ENCODE measurements around the gene RBM24. TPM values are rescaled to one million over a fixed set of nuclear protein-coding genes. Genes with fewer than 3 reads are reported as not detected.
"Not testable (repeated sequence)": the region's sequence is repeated elsewhere in the genome, so short reads cannot be mapped to it uniquely, and the experiment has no call there.

Gene RBM24
- total RNA-seq, 1 experiment from 2014 or later = 0.33 TPM

DNA sequence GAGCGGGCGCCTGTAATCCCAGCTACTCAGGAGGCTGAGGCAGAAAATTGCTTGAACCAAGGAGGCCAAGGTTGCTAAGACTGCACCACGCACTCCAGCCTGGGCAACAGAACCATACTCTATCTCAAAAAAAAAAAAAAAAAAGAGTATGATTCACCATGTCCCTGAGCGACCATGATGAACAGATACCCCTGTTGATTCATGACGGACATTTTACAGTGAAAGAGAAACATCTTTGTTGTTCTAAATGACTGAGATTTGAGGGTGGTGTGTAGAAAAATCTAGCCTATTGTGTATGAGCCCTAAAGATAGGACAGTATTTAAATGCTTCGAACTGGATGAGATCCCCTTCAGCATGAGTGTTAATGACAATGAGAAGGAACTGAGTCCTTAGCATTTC, 32.8 kb downstream of the RBM24 start:
- H3K36me3 ChIP-seq = no peaks in the 10 kb centered on the region
- H3K27me3 ChIP-seq = no peaks in the 10 kb centered on the region
- DNase-seq = no peak
- no peak overlapping the region for H3K4me3 ChIP-seq
- H3K9me3 ChIP-seq = no peaks in the 10 kb centered on the region

DNA sequence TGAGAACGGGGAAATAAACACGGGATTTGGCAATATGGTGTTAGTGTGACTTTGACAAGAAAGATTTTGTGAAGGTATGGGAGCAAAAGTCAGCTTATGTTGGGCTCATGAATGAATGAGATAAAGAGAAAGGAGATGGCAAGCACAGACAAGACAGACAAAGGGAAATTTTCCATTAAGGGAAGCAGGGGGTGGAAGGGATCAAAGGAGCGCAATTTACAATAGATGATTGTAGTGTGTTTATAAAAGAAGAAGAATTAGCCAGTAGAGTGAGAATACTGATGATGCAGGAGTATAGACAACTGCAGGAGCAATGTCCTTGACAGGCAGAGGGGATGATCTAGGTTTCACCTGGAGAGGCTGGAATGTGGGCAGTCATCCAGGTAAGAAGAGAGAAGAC, 34.1 kb downstream of the RBM24 start:
- Histone ChIP-seq H3K36me3 (no peaks in the 10 kb centered on the region), H3K4me3 (no peak overlapping the region), H3K27me3 (no peaks in the 10 kb centered on the region), H3K9me3 (no peaks in the 10 kb centered on the region)
- no peak for DNase-seq

DNA sequence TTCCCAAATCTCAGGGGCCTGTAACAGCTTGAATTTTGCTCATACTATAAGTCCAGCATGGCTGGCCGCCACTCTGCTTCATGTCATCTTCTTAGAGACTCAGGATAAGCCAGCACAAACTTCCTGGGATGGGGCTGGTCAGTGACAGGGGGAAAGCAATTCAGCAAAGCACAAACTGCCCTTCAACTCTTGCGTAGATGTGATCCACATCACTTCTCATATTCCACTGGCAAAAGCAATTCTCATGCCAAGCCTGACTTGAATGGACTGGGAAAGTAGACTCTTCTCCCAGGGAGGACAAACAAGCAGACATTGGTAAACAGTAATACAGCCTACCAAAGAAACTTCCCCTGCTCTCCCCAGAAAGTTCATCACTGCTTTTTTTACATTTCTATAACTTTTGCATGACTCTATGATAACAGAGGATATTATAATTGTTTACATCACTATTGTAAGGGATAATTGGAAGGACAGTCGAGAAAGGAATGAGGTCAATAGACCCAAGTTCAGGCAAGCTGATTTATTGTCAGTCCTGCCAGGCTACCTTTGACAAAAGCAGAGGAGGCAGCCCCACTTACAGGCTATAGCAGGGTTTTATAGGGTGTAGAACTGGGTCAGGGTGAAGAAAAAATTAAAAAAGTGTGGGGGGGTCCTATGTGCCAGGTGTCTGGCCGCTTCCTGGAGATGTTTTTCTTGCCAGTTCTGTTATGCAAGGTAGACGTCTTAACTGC, 37.4 kb downstream of the RBM24 start:
- DNase-seq = no peak
- Histone ChIP-seq H3K4me3 (no peak overlapping the region), H3K9me3 (no peaks in the 10 kb centered on the region), H3K36me3 (no peaks in the 10 kb centered on the region), H3K27me3 (no peaks in the 10 kb centered on the region)

DNA sequence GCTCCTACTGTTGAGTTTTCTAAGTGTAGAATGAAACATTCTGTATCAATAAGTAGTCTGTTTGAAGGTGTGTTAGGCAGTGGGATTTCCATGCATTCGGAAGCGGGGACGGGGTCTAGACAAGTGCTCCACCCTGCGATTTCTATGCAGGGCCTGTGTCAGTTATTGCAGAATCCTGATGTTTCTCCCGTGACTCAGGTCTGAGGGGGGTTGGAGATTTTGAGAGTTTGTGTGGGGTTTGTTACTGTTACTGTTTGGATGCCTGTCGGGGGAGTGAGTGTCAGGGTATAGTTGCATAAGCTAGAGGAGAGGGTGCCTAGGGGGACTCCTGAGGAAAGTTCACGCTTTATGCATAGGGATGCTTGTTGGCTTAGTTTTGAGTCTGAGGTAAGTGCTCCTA, 39.1 kb downstream of the RBM24 start:
- H3K27me3 ChIP-seq, H3K4me3 ChIP-seq, DNase-seq, H3K9me3 ChIP-seq, H3K36me3 ChIP-seq: not testable (repeated sequence)

DNA sequence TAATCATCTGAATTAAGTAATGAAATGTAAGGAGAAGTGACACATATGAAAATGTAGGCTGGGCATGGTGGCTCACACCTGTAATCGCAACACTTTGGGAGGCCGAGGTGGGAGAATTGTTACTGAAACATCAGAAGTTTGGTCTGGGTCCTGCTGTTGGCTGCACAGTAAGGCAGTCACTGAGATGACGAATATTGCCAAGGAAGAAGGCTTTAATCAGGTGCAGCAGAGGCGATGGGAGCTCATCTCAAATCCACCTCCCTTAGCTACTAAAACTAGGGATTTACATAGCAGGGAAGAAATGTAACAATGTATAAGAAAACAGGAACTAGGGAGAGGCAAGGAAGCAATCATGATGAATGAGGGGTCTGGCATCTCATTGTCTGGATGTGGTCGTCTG, 50.1 kb downstream of the RBM24 start:
- Histone ChIP-seq H3K27me3 (no peaks in the 10 kb centered on the region), H3K4me3 (no peak overlapping the region), H3K9me3 (peaks cover 3% of the 10 kb centered on the region; the same call in 1 of the 2 replicates), H3K36me3 (no peaks in the 10 kb centered on the region)
- no peak for DNase-seq

DNA sequence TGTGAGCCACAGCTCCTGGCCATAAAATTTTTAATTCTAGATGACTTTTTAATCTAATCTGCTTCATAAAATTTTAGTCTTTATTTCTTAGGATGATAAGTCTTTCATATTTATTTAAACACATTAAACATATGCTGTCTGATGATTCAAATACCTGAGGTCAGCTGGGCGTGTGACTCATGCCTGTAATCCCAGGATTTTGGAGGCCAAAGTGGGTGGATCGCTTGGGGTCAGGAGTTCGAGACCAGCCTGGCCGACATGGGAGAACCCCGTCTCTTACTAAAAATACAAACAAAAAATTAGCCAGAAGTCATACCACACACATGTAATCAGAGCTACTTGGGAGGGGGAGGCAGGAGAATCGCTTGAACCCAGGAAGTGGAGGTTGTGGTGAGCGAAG, 53.1 kb downstream of the RBM24 start:
- peak; percentile 67 for DNase-seq

DNA sequence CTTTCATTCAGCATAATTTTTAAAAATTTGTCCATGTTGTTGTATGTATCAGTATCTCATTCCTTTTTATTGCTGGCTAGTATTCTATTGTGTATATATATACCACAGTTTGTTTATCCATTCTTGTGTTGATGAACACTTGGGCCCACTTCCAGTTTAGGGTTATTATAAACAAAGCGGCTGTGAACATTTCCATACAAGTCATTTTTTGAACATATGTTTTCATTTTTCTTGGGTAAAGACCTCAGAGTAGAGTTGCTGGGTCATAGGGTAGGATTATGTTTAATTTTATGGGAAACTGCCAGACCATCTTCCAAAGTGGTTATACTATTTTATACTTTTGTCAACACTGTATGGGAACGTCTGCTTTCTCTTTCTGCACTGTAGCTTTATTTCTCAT, 55.3 kb downstream of the RBM24 start:
- no peak overlapping the region for H3K4me3 ChIP-seq
- H3K9me3 ChIP-seq = no peaks in the 10 kb centered on the region
- DNase-seq = peak; percentile 36
- no peaks in the 10 kb centered on the region for H3K27me3 ChIP-seq
- no peaks in the 10 kb centered on the region for H3K36me3 ChIP-seq

More for the DNA sequence above, 53.1 kb downstream of the RBM24 start:
- Histone ChIP-seq H3K9me3 (peaks cover 3% of the 10 kb centered on the region; the same call in 1 of the 2 replicates), H3K4me3 (no peak overlapping the region), H3K36me3 (no peaks in the 10 kb centered on the region), H3K27me3 (no peaks in the 10 kb centered on the region)

DNA sequence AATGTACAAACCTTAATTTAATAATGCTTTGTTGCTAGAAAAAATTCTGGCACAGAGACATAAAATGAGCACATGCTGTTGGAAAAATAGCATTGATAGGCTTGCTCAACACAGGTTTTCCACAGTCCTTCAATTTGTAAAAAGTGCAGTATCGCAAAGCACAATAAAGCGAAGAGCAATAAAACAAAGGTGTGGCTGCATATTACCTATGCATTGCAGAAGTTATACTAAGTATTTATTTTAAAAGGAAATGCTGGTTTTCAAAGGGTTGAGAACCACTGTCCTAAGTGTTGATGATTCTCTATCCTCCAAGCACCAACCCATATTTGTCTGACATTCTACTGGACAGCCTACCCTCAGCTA, 58.1 kb downstream of the RBM24 start:
- no peaks in the 10 kb centered on the region for H3K9me3 ChIP-seq
- H3K27me3 ChIP-seq = no peaks in the 10 kb centered on the region
- no peak overlapping the region for H3K4me3 ChIP-seq
- no peaks in the 10 kb centered on the region for H3K36me3 ChIP-seq
- DNase-seq = no peak

DNA sequence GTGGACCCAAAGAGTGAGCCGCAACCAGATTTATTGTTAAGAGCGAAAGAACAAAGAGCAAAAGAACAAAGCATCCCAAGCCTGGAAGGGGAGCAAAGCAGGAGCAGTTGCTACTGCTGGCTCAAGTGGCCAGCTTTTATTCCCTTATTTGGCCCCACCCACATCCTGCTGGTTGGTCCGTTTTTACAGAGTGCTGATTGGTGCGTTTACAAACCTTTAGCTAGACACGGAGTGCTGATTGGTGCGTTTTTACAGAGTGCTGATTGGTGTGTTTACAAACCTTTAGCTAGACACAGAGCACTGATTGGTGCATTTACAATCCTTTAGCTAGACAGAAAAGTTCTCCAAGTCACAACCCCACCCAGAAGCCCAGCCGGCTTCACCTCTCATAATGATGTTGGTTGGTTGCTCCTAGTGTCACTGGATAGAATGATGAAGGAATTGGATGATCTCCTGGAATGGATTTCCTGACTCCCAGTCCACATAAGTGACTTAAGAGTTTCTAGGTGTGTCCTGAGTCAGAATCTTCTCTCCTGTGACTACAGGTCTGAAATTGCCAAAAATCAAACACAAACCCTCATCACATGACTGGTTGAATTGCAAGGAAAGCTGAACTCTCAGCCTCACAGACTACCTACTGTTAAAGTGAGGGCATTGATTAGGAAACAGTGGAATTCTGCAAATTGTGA, 60.1 kb downstream of the RBM24 start:
- DNase-seq = no peak
- Histone ChIP-seq H3K9me3 (no peaks in the 10 kb centered on the region), H3K27me3 (no peaks in the 10 kb centered on the region), H3K36me3 (no peaks in the 10 kb centered on the region), H3K4me3 (no peak overlapping the region)

DNA sequence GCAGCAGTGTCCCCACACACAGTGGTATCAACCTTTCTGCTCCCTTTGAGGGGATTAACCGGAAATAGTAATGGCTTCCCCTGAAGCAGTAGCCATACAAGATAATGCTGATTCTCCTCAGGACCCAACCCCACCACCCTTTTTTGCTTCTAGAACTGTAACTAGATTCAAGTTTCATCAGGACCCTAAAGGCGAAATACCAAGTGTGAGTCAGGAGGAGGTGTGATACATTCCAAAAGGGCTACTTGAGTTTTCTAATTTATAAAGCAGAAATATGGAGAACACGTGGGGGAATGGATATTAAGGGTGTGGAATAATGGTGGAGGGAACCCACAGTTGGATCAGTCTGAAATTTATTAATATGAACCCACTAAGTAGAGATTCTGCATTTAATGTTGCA, 60.7 kb downstream of the RBM24 start:
- no peak overlapping the region for H3K4me3 ChIP-seq

DNA sequence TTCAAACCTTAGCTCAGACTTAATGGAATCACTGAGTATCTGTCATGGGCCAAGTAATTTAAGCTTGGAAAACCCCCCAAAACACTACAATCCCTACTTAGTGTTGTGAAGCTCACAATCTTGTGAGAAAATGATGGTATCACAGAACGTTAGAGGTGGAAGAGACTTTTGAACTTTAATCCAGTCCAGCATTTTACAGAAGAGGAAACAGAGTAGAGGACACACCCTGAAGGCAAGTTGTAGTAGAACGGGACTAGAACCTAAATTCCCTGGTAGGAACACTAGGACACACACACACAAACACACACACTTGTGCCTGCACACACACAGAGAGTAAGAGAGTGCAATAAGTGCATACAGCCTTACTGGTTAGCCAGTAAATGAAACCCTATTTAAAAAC, 62.1 kb downstream of the RBM24 start:
- no peaks in the 10 kb centered on the region for H3K27me3 ChIP-seq
- no peak overlapping the region for H3K4me3 ChIP-seq
- H3K9me3 ChIP-seq = no peaks in the 10 kb centered on the region
- H3K36me3 ChIP-seq = no peaks in the 10 kb centered on the region
- DNase-seq = no peak

More for the DNA sequence above, 60.7 kb downstream of the RBM24 start:
- Histone ChIP-seq H3K36me3 (no peaks in the 10 kb centered on the region), H3K27me3 (no peaks in the 10 kb centered on the region), H3K9me3 (no peaks in the 10 kb centered on the region)
- no peak for DNase-seq

Other genes starting within 250 kb of the RBM24 start
- not detected in 2 replicates for gene STMND1, start 179.3 kb upstream of the RBM24 start, total RNA-seq (2014; rRNA removed; shearing (Covaris generic); ENCODE audit: low replicate concordance)
- 3.2 and 5.4 TPM in 2 replicates for gene CAP2, start 112.2 kb downstream of the RBM24 start, total RNA-seq (2014; rRNA removed; shearing (Covaris generic); ENCODE audit: low replicate concordance)